B cell (primary cell): ENCODE results near the gene TNIK. TPM values are rescaled to one million over a fixed set of nuclear protein-coding genes. Genes with fewer than 3 reads are reported as not detected.

Experiments
- ATAC-seq: fragments of 200-7000 bp; cut with Tn5 transposase; one replicate; pipeline ENCODE4 v1.10.0; 2021; ENCODE audit warnings: low read depth, mild to moderate bottlenecking, moderate number of reproducible peaks, moderate library complexity
- CTCF ChIA-PET: fragments of 350-600 bp; sonication (Branson Sonifier 250); formaldehyde crosslinking; loops from one replicate; lab custom pipeline; 2021; ENCODE audit warnings: antibody characterized with exemption, inconsistent platforms; lab: Charles Lee
- POLR2A ChIA-PET: fragments of 350-600 bp; sonication (Branson Sonifier 250); formaldehyde crosslinking; loops from one replicate; lab custom pipeline; 2021; ENCODE audit warnings: antibody characterized with exemption; lab: Charles Lee
- DNase-seq: peaks from one replicate; pipeline ENCODE4 v3.0.0; 2013
- H2AFZ ChIP-seq: 2 replicates; pipeline ENCODE4 v1.6.1; 2012; ENCODE audit warnings: mild to moderate bottlenecking, low read depth, low read length; ENCODE audit not compliant: insufficient read depth, poor library complexity, severe bottlenecking
- H3K27ac ChIP-seq, 2 donors: 1 replicate in 1 of 2; 2 replicates in 1 of 2; pipeline ENCODE4 v1.5.1; 2012 to 2013; ENCODE audit warnings: low read length in 2 of 2, mild to moderate bottlenecking in 2 of 2, moderate library complexity in 1 of 2
- H3K27me3 ChIP-seq, 4 experiments: fragments of 200-600 bp in 1 of 4; sonication (generic) in 1 of 4; replicated peaks in 1 of 4; 1 replicate in 2 of 4; 2 replicates in 2 of 4; pipeline versions ENCODE4 v1.6.1 to v1.7.0; 2013 to 2016; ENCODE audit warnings: low read length in 3 of 4, mild to moderate bottlenecking in 2 of 4, mixed read lengths in 1 of 4, moderate library complexity in 1 of 4; ENCODE audit not compliant: insufficient read depth in 4 of 4, control insufficient read depth in 3 of 4; ENCODE audit errors: control extremely low read depth in 1 of 4
- H3K36me3 ChIP-seq, 2 experiments: replicated peaks in 1 of 2; 1 replicate in 1 of 2; 2 replicates in 1 of 2; pipeline versions ENCODE4 v1.6.1 to v1.7.1; 2013; ENCODE audit warnings: low read length in 1 of 2; ENCODE audit not compliant: insufficient read depth in 2 of 2, control insufficient read depth in 1 of 2; ENCODE audit errors: control extremely low read depth in 1 of 2, extremely low read depth in 1 of 2
- H3K4me1 ChIP-seq, 2 donors: fragments of 200-600 bp in 1 of 2; sonication (generic) in 1 of 2; 1 replicate in 1 of 2; 2 replicates in 1 of 2; pipeline versions ENCODE4 v1.5.1 to v1.6.1; 2013 to 2017; ENCODE audit warnings: low read length in 2 of 2; ENCODE audit not compliant: control insufficient read depth in 2 of 2, insufficient read depth in 2 of 2
- H3K4me2 ChIP-seq: replicated peaks from 2 replicates; pipeline ENCODE3; 2012; ENCODE audit warnings: mild to moderate bottlenecking, low read depth, low read length; ENCODE audit not compliant: poor library complexity, severe bottlenecking
- H3K4me3 ChIP-seq, 5 experiments: fragments of 200-600 bp in 1 of 5; sonication (generic) in 1 of 5; 1 replicate in 3 of 5; 2 replicates in 2 of 5; pipeline versions ENCODE4 v1.5.1 to v1.7.0; 2011 to 2016; ENCODE audit warnings: low read length in 4 of 5, mild to moderate bottlenecking in 4 of 5, low read depth in 2 of 5, control low read depth in 1 of 5, moderate library complexity in 1 of 5; ENCODE audit not compliant: insufficient read depth in 1 of 5; ENCODE audit errors: control extremely low read depth in 1 of 5, extremely low read depth in 1 of 5
- H3K79me2 ChIP-seq: fragments of 200-600 bp; sonication (generic); one replicate; pipeline ENCODE4 v1.6.0; 2016; ENCODE audit warnings: low read length; ENCODE audit not compliant: control insufficient read depth, insufficient read depth
- H3K9ac ChIP-seq: fragments of 200-600 bp; sonication (generic); 2 replicates; pipeline ENCODE4 v1.6.1; 2017; ENCODE audit warnings: mild to moderate bottlenecking, low read length, moderate library complexity
- H3K9me3 ChIP-seq, 3 donors: one replicate each; pipeline versions ENCODE4 v1.6.1 to v1.7.1; 2013; ENCODE audit warnings: low read length in 2 of 3; ENCODE audit not compliant: control insufficient read depth in 2 of 3, insufficient read depth in 1 of 3; ENCODE audit errors: control extremely low read depth in 1 of 3
- H4K20me1 ChIP-seq: 2 replicates; pipeline ENCODE4 v1.6.0; 2012; ENCODE audit warnings: mild to moderate bottlenecking, low read length; ENCODE audit not compliant: insufficient read depth, control insufficient read depth, poor library complexity, severe bottlenecking
- H3K27ac Mint-ChIP-seq: one replicate; pipeline ENCODE4 v1.8.0; 2021; ENCODE audit warnings: mixed read lengths
- H3K27me3 Mint-ChIP-seq: one replicate; pipeline ENCODE4 v1.8.0; 2021; ENCODE audit warnings: mixed read lengths
- H3K4me1 Mint-ChIP-seq: one replicate; pipeline ENCODE4 v1.8.0; 2021; ENCODE audit warnings: mixed read lengths
- H3K4me3 Mint-ChIP-seq: one replicate; pipeline ENCODE4 v1.8.0; 2021; ENCODE audit warnings: mixed read lengths
- H3K9me3 Mint-ChIP-seq: one replicate; pipeline ENCODE4 v1.8.0; 2022; ENCODE audit warnings: mixed read lengths; ENCODE audit not compliant: insufficient read depth
- CTCF ChIP-seq: fragments of 200-600 bp; IDR thresholded peaks from one replicate; pipeline ENCODE4 v1.8.0; 2022; ENCODE audit warnings: antibody characterized with exemption, mild to moderate bottlenecking
- EZH2 ChIP-seq: IDR thresholded peaks from 2 replicates; pipeline ENCODE4 v1.6.1; 2012; ENCODE audit warnings: borderline replicate concordance, low read depth, mild to moderate bottlenecking, moderate library complexity, low read length; ENCODE audit not compliant: insufficient read depth, poor library complexity, severe bottlenecking
- WGBS: methylation state at CpG from one replicate; pipeline ENCODE4 v1.1.5; 2013; ENCODE audit warnings: missing lambda C conversion rate; ENCODE audit not compliant: insufficient coverage; 5-methylcytosine and 5-hydroxymethylcytosine counted together
- intact Hi-C: fragments of 100-400 bp; cut with micrococcal nuclease; formaldehyde crosslinking; loops from one replicate; pipeline ENCODE4 v1.10.0; 2022
- polyA plus RNA-seq: library from polyadenylated mRNA; depleted of rRNA; stranded (reverse); fragments of >200 nt; gene quantifications from 2 replicates; pipeline ENCODE4 v1.2.3, GENCODE V29; 2012
- total RNA-seq, 2 donors: library from RNA; stranded (reverse); fragments of 120-200 nt in 1 of 2; gene quantifications; 1 replicate in 1 of 2; 2 replicates in 1 of 2; pipeline versions ENCODE4 v1.2.3 to v1.2.4, GENCODE V29; 2013 to 2022

TNIK gene
- total and polyA plus RNA-seq, 2 donors (not counting 1 experiment from before 2014, with no cell fraction given): 0.66 to 7.7 TPM

DNA sequence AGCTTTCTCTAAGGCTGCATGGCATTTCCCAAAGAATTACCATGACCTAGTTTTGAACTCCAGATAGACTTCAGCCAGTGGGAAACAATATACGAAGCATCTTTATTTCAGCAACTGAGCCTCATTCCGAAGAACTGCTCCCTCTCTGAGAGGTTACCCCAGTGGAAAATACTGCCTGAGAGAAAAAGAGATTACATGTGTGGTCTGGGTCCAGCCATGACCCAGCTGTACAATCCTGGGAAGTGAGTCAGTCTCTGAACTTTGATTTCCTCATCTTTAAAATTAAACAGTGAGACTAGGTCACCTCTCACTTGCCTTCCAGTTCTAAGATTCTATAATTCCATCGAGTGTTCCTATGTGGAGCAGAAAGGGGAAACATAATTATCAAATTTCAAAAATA is 42.4 kb downstream of the TNIK start:
- H4K20me1 ChIP-seq: no peaks in the 10 kb centered on the region
- H3K9me3 ChIP-seq: no peaks in the 10 kb centered on the region
- H3K4me1 ChIP-seq: no peaks in the 10 kb centered on the region
- Mint-ChIP-seq H3K27ac (no peak overlapping the region), H3K4me1 (no peaks in the 10 kb centered on the region), H3K27me3 (no peaks in the 10 kb centered on the region), H3K9me3 (no peaks in the 10 kb centered on the region), H3K4me3 (no peak overlapping the region)
- no peak for ATAC-seq
- H3K4me2 ChIP-seq: no peak overlapping the region
- no peak for DNase-seq
- intact Hi-C loops: no loop called here
- no peak overlapping the region for H3K9ac ChIP-seq
- no peak overlapping the region for H3K4me3 ChIP-seq
- H3K27me3 ChIP-seq: no peaks in the 10 kb centered on the region
- TF ChIP-seq EZH2 (no peak), CTCF (no peak)
- POLR2A ChIA-PET: no interaction called here
- CTCF ChIA-PET: no interaction called here
- no peaks in the 10 kb centered on the region for H3K36me3 ChIP-seq
- WGBS: 100% methylated on average over 2 of the region's 3 CpGs
- no peaks in the 10 kb centered on the region for H3K79me2 ChIP-seq
- no peak overlapping the region for H3K27ac ChIP-seq
- no peak overlapping the region for H2AFZ ChIP-seq

DNA sequence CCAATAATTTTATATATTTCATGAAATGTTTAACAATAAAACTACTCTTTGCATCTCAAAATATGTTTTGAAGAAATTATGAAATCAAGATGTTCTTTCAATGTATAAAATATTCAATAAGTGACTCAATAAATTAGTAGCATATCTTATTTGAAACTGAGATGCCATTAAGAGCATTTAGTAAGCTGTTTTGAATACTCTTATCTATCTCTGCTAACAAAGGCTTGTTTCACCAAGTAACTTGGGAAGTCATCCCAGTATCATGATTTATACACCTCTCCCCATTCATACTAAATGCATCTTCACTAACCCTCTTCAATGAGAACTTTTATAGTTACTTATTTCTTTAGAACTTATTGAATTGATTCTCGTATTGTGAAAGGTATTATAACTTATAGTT is 43.1 kb downstream of the TNIK start:
- ChIA-PET POLR2A (no interaction called here), CTCF (no interaction called here)
- WGBS: no CpG with 5 or more reads among the region's 1 CpG
- no peak for ATAC-seq
- Histone ChIP-seq H3K4me2 (no peak overlapping the region), H3K27ac (no peak overlapping the region), H3K9ac (no peak overlapping the region), H3K79me2 (no peaks in the 10 kb centered on the region), H4K20me1 (no peaks in the 10 kb centered on the region), H3K36me3 (no peaks in the 10 kb centered on the region), H2AFZ (no peak overlapping the region), H3K4me3 (no peak overlapping the region), H3K4me1 (no peaks in the 10 kb centered on the region), H3K9me3 (no peaks in the 10 kb centered on the region), H3K27me3 (no peaks in the 10 kb centered on the region)
- intact Hi-C loops: no loop called here
- Mint-ChIP-seq H3K9me3 (no peaks in the 10 kb centered on the region), H3K27me3 (no peaks in the 10 kb centered on the region), H3K27ac (no peak overlapping the region), H3K4me3 (no peak overlapping the region), H3K4me1 (no peaks in the 10 kb centered on the region)
- TF ChIP-seq EZH2: no peak
- TF ChIP-seq CTCF: no peak
- DNase-seq: no peak
